ENCODE measurements around the gene OTOR. TPM values are rescaled to one million over a fixed set of nuclear protein-coding genes. Genes with fewer than 3 reads are reported as not detected.

OTOR gene
- total RNA-seq, 1 experiment from 2014 or later, result not detected

DNA sequence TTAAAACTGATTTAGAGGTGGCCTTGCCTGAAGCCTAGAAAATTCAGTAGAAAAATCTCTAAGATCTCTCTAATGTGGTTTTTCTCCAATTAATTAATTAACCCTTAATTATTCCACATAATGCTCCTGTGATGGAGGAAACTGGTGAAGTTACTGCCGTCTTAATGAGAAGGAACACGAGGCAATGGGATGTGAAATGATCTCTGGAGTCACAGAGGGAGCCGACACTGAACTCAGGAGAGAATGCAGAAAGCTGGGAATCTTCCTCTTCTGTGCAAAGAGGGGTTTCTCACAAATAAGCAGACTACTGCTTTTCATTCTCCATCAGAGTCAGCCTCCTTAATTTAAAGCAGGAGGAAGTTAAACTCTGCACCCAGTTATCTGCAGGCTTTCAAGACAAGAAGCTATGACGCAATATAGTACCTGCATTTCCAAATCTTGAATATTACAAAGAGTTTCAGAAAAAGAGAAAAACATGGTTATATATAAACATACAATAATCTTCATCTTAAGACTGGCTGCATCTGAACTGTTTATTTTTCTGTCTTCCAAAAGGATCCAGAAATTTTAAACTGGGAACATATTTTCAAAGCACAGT, 36.4 kb upstream of the OTOR start:
- H3K9me3 Mint-ChIP-seq (ENCODE audit: low read depth, unreplicated experiment), result no peaks in the 10 kb centered on the region
- intact Hi-C loops (cut with micrococcal nuclease; ENCODE audit: unreplicated experiment), result no loop called here
- no peak for DNase-seq
- no peak overlapping the region for H3K27ac Mint-ChIP-seq (ENCODE audit: unreplicated experiment)
- H3K27me3 Mint-ChIP-seq (ENCODE audit: unreplicated experiment), result peaks cover 15% of the 10 kb centered on the region
- no peaks in the 10 kb centered on the region for H3K36me3 Mint-ChIP-seq (ENCODE audit: insufficient read depth, unreplicated experiment)
- CTCF ChIA-PET, result interaction anchor here (0.5 kb wide), 1 partner anchor 1674 kb away, joined by 3 read pairs; no protein-coding TSS in a partner anchor
- H3K4me3 Mint-ChIP-seq (ENCODE audit: low read depth, unreplicated experiment), result no peak overlapping the region
- no TSS peak for BruUV-seq (replicated peaks)
- TF ChIP-seq, protein P1, sequence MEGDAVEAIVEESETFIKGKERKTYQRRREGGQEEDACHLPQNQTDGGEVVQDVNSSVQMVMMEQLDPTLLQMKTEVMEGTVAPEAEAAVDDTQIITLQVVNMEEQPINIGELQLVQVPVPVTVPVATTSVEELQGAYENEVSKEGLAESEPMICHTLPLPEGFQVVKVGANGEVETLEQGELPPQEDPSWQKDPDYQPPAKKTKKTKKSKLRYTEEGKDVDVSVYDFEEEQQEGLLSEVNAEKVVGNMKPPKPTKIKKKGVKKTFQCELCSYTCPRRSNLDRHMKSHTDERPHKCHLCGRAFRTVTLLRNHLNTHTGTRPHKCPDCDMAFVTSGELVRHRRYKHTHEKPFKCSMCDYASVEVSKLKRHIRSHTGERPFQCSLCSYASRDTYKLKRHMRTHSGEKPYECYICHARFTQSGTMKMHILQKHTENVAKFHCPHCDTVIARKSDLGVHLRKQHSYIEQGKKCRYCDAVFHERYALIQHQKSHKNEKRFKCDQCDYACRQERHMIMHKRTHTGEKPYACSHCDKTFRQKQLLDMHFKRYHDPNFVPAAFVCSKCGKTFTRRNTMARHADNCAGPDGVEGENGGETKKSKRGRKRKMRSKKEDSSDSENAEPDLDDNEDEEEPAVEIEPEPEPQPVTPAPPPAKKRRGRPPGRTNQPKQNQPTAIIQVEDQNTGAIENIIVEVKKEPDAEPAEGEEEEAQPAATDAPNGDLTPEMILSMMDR (IDR thresholded peaks at IDR 0.05; ENCODE audit: unreplicated experiment), result no peak
- H3K4me1 Mint-ChIP-seq (ENCODE audit: low read depth, unreplicated experiment), result no peaks in the 10 kb centered on the region

DNA sequence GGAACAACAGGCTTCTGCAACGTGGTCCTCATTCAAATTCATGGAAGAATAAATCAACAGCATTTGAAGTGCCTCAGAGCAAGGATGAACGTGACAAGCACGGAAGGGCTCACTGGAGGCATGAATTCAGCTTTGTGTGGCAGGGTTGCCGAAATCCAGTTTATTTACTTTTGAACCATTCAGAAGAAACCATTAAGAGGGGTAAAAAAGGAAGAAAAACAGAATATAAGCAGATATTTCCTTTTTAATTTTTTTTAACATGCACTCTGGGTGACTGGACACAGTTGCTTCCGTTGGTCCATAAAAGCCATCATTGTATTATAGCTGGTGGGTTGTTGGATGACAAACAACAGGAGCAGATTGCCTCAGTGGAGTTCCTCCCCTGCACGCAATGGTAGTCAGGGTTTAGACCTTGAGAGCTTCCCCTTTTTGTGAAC, 35.6 kb upstream of the OTOR start:
- no peaks in the 10 kb centered on the region for H3K4me1 Mint-ChIP-seq (ENCODE audit: low read depth, unreplicated experiment)
- peaks cover 15% of the 10 kb centered on the region for H3K27me3 Mint-ChIP-seq (ENCODE audit: unreplicated experiment)
- CTCF ChIA-PET, result no interaction called here
- no peaks in the 10 kb centered on the region for H3K9me3 Mint-ChIP-seq (ENCODE audit: low read depth, unreplicated experiment)
- intact Hi-C loops (cut with micrococcal nuclease; ENCODE audit: unreplicated experiment), result no loop called here
- TF ChIP-seq, protein P1 (IDR thresholded peaks at IDR 0.05; ENCODE audit: unreplicated experiment), result no peak
- no TSS peak for BruUV-seq (replicated peaks)
- H3K36me3 Mint-ChIP-seq (ENCODE audit: insufficient read depth, unreplicated experiment), result no peaks in the 10 kb centered on the region
- no peak overlapping the region for H3K27ac Mint-ChIP-seq (ENCODE audit: unreplicated experiment)
- no peak overlapping the region for H3K4me3 Mint-ChIP-seq (ENCODE audit: low read depth, unreplicated experiment)
- DNase-seq, result no peak

DNA sequence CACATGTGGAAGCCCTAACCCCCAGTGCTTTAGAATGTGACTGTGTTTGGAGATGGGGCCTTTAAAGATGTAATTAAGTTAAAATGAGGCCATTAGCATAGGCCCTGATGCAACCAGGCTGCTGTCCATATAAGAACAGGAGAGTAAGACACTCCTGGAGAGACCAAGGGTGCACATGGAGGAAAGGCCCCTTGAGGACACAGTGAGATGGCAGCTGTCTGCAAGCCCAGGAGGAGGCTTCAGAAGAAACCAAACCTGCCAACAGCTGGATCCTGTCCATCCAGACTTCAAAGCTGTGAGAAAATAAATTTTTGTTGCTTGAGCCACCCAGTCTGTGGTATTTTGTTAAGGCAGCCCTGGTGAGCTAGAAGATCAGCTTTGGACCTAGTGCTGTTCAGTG, 35.1 kb upstream of the OTOR start:
- CTCF ChIA-PET, result no interaction called here
- Mint-ChIP-seq H3K36me3 (ENCODE audit: insufficient read depth, unreplicated experiment) (no peaks in the 10 kb centered on the region), H3K4me3 (ENCODE audit: low read depth, unreplicated experiment) (no peak overlapping the region)

DNA sequence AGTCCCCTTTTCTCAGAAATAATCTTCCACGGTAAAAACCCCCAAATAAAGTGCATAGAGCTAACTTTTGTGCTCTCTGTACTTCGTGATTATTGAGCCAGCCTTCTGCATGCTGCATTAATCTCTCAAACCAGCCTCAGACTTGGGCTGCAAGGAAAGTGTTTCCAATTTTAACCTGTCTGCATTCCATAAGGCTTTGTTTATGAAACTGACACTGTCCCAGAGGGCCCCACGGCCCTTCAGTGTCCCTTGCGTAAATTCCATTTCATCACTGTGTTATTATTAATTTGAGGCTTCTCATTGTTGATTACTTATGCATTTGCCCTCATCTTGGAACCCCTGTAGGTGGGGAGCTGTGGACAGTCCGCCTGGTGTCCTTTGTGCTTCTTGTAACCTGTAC, 33.9 kb upstream of the OTOR start:
- intact Hi-C loops (cut with micrococcal nuclease; ENCODE audit: unreplicated experiment), result no loop called here
- TF ChIP-seq, protein P1 (IDR thresholded peaks at IDR 0.05; ENCODE audit: unreplicated experiment), result no peak
- no peaks in the 10 kb centered on the region for H3K4me1 Mint-ChIP-seq (ENCODE audit: low read depth, unreplicated experiment)
- no TSS peak for BruUV-seq (replicated peaks)
- no peak overlapping the region for H3K4me3 Mint-ChIP-seq (ENCODE audit: low read depth, unreplicated experiment)
- DNase-seq, result no peak
- H3K27ac Mint-ChIP-seq (ENCODE audit: unreplicated experiment), result no peak overlapping the region
- no peaks in the 10 kb centered on the region for H3K36me3 Mint-ChIP-seq (ENCODE audit: insufficient read depth, unreplicated experiment)
- CTCF ChIA-PET, result no interaction called here
- peaks cover 15% of the 10 kb centered on the region for H3K27me3 Mint-ChIP-seq (ENCODE audit: unreplicated experiment)
- no peaks in the 10 kb centered on the region for H3K9me3 Mint-ChIP-seq (ENCODE audit: low read depth, unreplicated experiment)

More for the DNA sequence above, 35.1 kb upstream of the OTOR start:
- Mint-ChIP-seq H3K9me3 (ENCODE audit: low read depth, unreplicated experiment) (no peaks in the 10 kb centered on the region), H3K27me3 (ENCODE audit: unreplicated experiment) (peaks cover 15% of the 10 kb centered on the region), H3K4me1 (ENCODE audit: low read depth, unreplicated experiment) (no peaks in the 10 kb centered on the region), H3K27ac (ENCODE audit: unreplicated experiment) (no peak overlapping the region)
- DNase-seq, result no peak
- intact Hi-C loops (cut with micrococcal nuclease; ENCODE audit: unreplicated experiment), result no loop called here
- TF ChIP-seq, protein P1 (IDR thresholded peaks at IDR 0.05; ENCODE audit: unreplicated experiment), result no peak
- BruUV-seq (replicated peaks), result no TSS peak
